ENCODE results near the gene RPS5. TPM values are rescaled to one million over a fixed set of nuclear protein-coding genes. Genes with fewer than 3 reads are reported as not detected.
"Not testable (repeated sequence)": the region's sequence is repeated elsewhere in the genome, so short reads cannot be mapped to it uniquely, and the experiment has no call there.

The RPS5 gene
- polyA plus RNA-seq, 1 donor (not counting 4 experiments of a cell fraction or from before 2014, with no cell fraction given) = 2,056 TPM

- FAIRE-seq (no peak), DNase-seq (ENCODE audit: low read depth, low spot score) (no peak)
- H4K20me1 ChIP-seq (ENCODE audit: control insufficient read depth, extremely low read depth, insufficient read depth, low read length) = no peaks in the 10 kb centered on the region
- H3K36me3 ChIP-seq (ENCODE audit: control insufficient read depth in 2 of 2, extremely low read depth in 1 of 2, insufficient read depth in 2 of 2, low read length in 2 of 2) = no peaks in the 10 kb centered on the region
- no peak for TF ChIP-seq EZH2 (IDR thresholded peaks at IDR 0.05; ENCODE audit: low read length)
- TF ChIP-seq, protein P1, sequence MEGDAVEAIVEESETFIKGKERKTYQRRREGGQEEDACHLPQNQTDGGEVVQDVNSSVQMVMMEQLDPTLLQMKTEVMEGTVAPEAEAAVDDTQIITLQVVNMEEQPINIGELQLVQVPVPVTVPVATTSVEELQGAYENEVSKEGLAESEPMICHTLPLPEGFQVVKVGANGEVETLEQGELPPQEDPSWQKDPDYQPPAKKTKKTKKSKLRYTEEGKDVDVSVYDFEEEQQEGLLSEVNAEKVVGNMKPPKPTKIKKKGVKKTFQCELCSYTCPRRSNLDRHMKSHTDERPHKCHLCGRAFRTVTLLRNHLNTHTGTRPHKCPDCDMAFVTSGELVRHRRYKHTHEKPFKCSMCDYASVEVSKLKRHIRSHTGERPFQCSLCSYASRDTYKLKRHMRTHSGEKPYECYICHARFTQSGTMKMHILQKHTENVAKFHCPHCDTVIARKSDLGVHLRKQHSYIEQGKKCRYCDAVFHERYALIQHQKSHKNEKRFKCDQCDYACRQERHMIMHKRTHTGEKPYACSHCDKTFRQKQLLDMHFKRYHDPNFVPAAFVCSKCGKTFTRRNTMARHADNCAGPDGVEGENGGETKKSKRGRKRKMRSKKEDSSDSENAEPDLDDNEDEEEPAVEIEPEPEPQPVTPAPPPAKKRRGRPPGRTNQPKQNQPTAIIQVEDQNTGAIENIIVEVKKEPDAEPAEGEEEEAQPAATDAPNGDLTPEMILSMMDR (optimal IDR thresholded peaks at IDR 0.05 in 1 of 3, IDR thresholded peaks at IDR 0.05 in 1 of 3, conservative IDR thresholded peaks at IDR 0.05 in 1 of 3; ENCODE audit: extremely low read depth in 1 of 3, insufficient read depth in 2 of 3, low read length in 3 of 3) = no peak
- dilution Hi-C loops (cut with MboI; ENCODE audit: extremely low pct_ligation_motif_present, low sequenced_read_pairs) = no loop called here
- peaks cover 37% of the 10 kb centered on the region for H3K27me3 ChIP-seq (ENCODE audit: control insufficient read depth, extremely low read depth, insufficient read depth, low read length)
- H3K79me2 ChIP-seq (ENCODE audit: control insufficient read depth, insufficient read depth, low read length) = no peaks in the 10 kb centered on the region
- no peak overlapping the region for H3K27ac ChIP-seq (ENCODE audit: control insufficient read depth, insufficient read depth, low read length)
- peak overlapping the region; percentile 76 for H2AFZ ChIP-seq (ENCODE audit: control insufficient read depth, low read length)
- H3K4me3 ChIP-seq (ENCODE audit: control insufficient read depth in 2 of 3, extremely low read depth in 1 of 3, insufficient read depth in 2 of 3, low read depth in 1 of 3, low read length in 3 of 3) = peak overlapping the region; percentile 51 to 78 (median 76)
- no peaks in the 10 kb centered on the region for H3K9me1 ChIP-seq (ENCODE audit: control insufficient read depth, extremely low read depth, insufficient read depth, low read length)
- H3K9ac ChIP-seq (ENCODE audit: control insufficient read depth, extremely low read depth, insufficient read depth, low read length) = peak overlapping the region; percentile 44
- H3K9me3 ChIP-seq (ENCODE audit: control insufficient read depth, low read depth, low read length) = no peaks in the 10 kb centered on the region
- peak overlapping the region; percentile 88 for H3K4me2 ChIP-seq (ENCODE audit: control insufficient read depth, extremely low read depth, insufficient read depth, low read depth, low read length)
- H3K4me1 ChIP-seq (ENCODE audit: control insufficient read depth, extremely low read depth, insufficient read depth, low read length) = no peaks in the 10 kb centered on the region
Observed at GRCh38 chr19:58346961-58347929, 39.8 kb upstream of the RPS5 start.

DNA sequence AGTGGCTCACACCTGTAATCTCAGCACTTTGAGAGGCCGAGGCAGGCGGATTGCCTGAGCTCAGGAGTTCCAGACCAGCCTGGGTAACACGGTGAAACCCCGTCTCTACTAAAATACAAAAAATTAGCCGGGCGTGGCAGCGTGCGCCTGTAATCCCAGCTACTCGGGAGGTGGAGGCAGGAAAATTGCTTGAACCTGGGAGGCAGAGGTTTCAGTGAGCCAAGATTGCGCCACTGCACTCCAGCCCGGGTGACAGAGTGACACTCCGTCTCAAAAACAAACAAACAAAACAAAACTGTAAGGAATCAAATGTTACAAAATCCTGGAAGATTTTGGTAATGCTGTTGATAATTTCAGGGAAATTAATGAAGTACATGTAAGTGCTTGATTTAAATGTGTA is 39.0 kb upstream of the RPS5 start:
- H3K27ac ChIP-seq (ENCODE audit: control insufficient read depth, insufficient read depth, low read length); H3K9me3 ChIP-seq (ENCODE audit: control insufficient read depth, low read depth, low read length); DNase-seq (ENCODE audit: low read depth, low spot score); FAIRE-seq; H3K9me1 ChIP-seq (ENCODE audit: control insufficient read depth, extremely low read depth, insufficient read depth, low read length); dilution Hi-C loops (cut with MboI; ENCODE audit: extremely low pct_ligation_motif_present, low sequenced_read_pairs); H4K20me1 ChIP-seq (ENCODE audit: control insufficient read depth, extremely low read depth, insufficient read depth, low read length); H3K36me3 ChIP-seq (ENCODE audit: control insufficient read depth in 2 of 2, extremely low read depth in 1 of 2, insufficient read depth in 2 of 2, low read length in 2 of 2); H3K4me1 ChIP-seq (ENCODE audit: control insufficient read depth, extremely low read depth, insufficient read depth, low read length); H3K79me2 ChIP-seq (ENCODE audit: control insufficient read depth, insufficient read depth, low read length): not testable (repeated sequence)
- Histone ChIP-seq H3K27me3 (ENCODE audit: control insufficient read depth, extremely low read depth, insufficient read depth, low read length) (peaks cover 37% of the 10 kb centered on the region), H3K4me3 (ENCODE audit: control insufficient read depth in 2 of 3, extremely low read depth in 1 of 3, insufficient read depth in 2 of 3, low read depth in 1 of 3, low read length in 3 of 3) (peak overlapping the region; percentile 51 to 78 (median 76)), H3K9ac (ENCODE audit: control insufficient read depth, extremely low read depth, insufficient read depth, low read length) (peak overlapping the region; percentile 44), H2AFZ (ENCODE audit: control insufficient read depth, low read length) (peak overlapping the region; percentile 56), H3K4me2 (ENCODE audit: control insufficient read depth, extremely low read depth, insufficient read depth, low read depth, low read length) (peak overlapping the region; percentile 88)

Data from keratinocyte (primary cell).